PC-3 (cell line): ENCODE data around the gene CD82. TPM values are rescaled to one million over a fixed set of nuclear protein-coding genes. Genes with fewer than 3 reads are reported as not detected.

Experiments
- ATAC-seq: fragments of 200-7000 bp; cut with Tn5 transposase; 2 replicates; pipeline ENCODE4 v1.9.1; 2020; ENCODE audit warnings: mild to moderate bottlenecking, moderate library complexity
- BruUV-seq: library from RNA; stranded (reverse); fragments of 400-500 nt; replicated peaks from 2 replicates; lab custom pipeline; 2021; lab: Mats Ljungman, UMichigan
- CTCF ChIA-PET: fragments of 300-600 bp; sonication (Branson Sonifier 250); formaldehyde crosslinking; loops from one replicate; lab custom pipeline; 2022; ENCODE audit warnings: antibody characterized with exemption; lab: Charles Lee
- POLR2A ChIA-PET: fragments of 300-600 bp; sonication (Branson Sonifier 250); formaldehyde crosslinking; loops from one replicate; lab custom pipeline; 2022; ENCODE audit warnings: antibody characterized with exemption; ENCODE audit not compliant: unreplicated experiment; lab: Charles Lee
- DNase-seq: peaks from one replicate; pipeline ENCODE4 v3.0.0-alpha.2; 2015
- H2AFZ ChIP-seq: fragments of 300-600 bp; sonication (generic); 2 replicates; pipeline ENCODE4 v1.6.0; 2016; ENCODE audit warnings: antibody characterized with exemption, low read length
- H3F3A ChIP-seq: fragments of 300-600 bp; sonication (generic); one replicate; pipeline ENCODE4 v1.6.0; 2017; ENCODE audit warnings: antibody characterized with exemption, low read length, control low read depth, mild to moderate bottlenecking; ENCODE audit not compliant: unreplicated experiment
- H3K27ac ChIP-seq: fragments of 300-600 bp; sonication (generic); 2 replicates; pipeline ENCODE4 v1.5.1; 2016; ENCODE audit warnings: mild to moderate bottlenecking, low read length
- H3K27me3 ChIP-seq: fragments of 300-600 bp; sonication (generic); 2 replicates; pipeline ENCODE4 v1.6.1; 2016; ENCODE audit warnings: low read length, mixed read lengths
- H3K36me3 ChIP-seq: fragments of 300-600 bp; sonication (generic); 2 replicates; pipeline ENCODE4 v1.6.1; 2016; ENCODE audit warnings: low read depth, mixed run types, low read length, mixed read lengths
- H3K4me1 ChIP-seq: fragments of 300-600 bp; sonication (generic); 2 replicates; pipeline ENCODE4 v1.5.1; 2016; ENCODE audit warnings: low read length; ENCODE audit not compliant: insufficient read depth
- H3K4me2 ChIP-seq: fragments of 300-600 bp; sonication (generic); 2 replicates; pipeline ENCODE4 v1.6.0; 2016; ENCODE audit warnings: low read length
- H3K4me3 ChIP-seq: fragments of 300-600 bp; sonication (generic); 2 replicates; pipeline ENCODE4 v1.5.1; 2016; ENCODE audit warnings: mild to moderate bottlenecking, low read length, mixed read lengths
- H3K79me2 ChIP-seq: fragments of 300-600 bp; sonication (generic); 2 replicates; pipeline ENCODE4 v1.6.1; 2017; ENCODE audit warnings: low read length, mixed read lengths
- H3K9ac ChIP-seq: fragments of 300-600 bp; sonication (generic); 2 replicates; pipeline ENCODE4 v1.6.0; 2016; ENCODE audit warnings: mild to moderate bottlenecking, low read length
- H3K9me2 ChIP-seq: fragments of 300-600 bp; sonication (generic); replicated peaks from 2 replicates; pipeline ENCODE4 v1.6.1; 2016; ENCODE audit warnings: mixed run types, low read length, mixed read lengths
- H3K9me3 ChIP-seq: fragments of 300-600 bp; sonication (generic); 2 replicates; pipeline ENCODE4 v1.6.1; 2016; ENCODE audit warnings: low read length, mixed read lengths
- H4K20me1 ChIP-seq: fragments of 300-600 bp; sonication (generic); 2 replicates; pipeline ENCODE4 v1.6.1; 2016; ENCODE audit warnings: low read length, mixed read lengths
- CTCF ChIP-seq: fragments of 300-600 bp; sonication (generic); conservative IDR thresholded peaks from 2 replicates; pipeline ENCODE4 v1.5.1; 2017; ENCODE audit warnings: antibody characterized with exemption, low read depth, mild to moderate bottlenecking, low read length
- EZH2 ChIP-seq: fragments of 300-600 bp; sonication (generic); IDR thresholded peaks from one replicate; pipeline ENCODE4 v1.6.1; 2017; ENCODE audit warnings: antibody characterized with exemption, mild to moderate bottlenecking, low read length; ENCODE audit not compliant: unreplicated experiment
- EZH2phosphoT487 ChIP-seq: fragments of 300-600 bp; sonication (generic); IDR thresholded peaks from 2 replicates; pipeline ENCODE4 v1.6.1; 2018; ENCODE audit warnings: mild to moderate bottlenecking, antibody characterized with exemption, low read length, borderline replicate concordance
- intact Hi-C: fragments of 100-400 bp; cut with micrococcal nuclease; formaldehyde crosslinking; loops from 2 replicates; pipeline ENCODE4 v1.9.0; 2023
- total RNA-seq: library from RNA; depleted of rRNA; stranded (reverse); fragments of >200 nt; gene quantifications from 2 replicates; pipeline ENCODE4 v1.2.3, GENCODE V29; 2014

Gene CD82
- total RNA-seq, 1 experiment from 2014 or later: 5.0 TPM

- Histone ChIP-seq H3K4me1 (no peaks in the 10 kb centered on the region), H3K27ac (no peak overlapping the region), H3K9ac (no peak overlapping the region), H3K9me2 (no peaks in the 10 kb centered on the region), H3K9me3 (no peaks in the 10 kb centered on the region), H3K79me2 (no peaks in the 10 kb centered on the region), H4K20me1 (no peaks in the 10 kb centered on the region), H3K4me3 (no peak overlapping the region), H3K36me3 (no peaks in the 10 kb centered on the region), H3F3A (no peaks in the 10 kb centered on the region), H2AFZ (no peak overlapping the region), H3K4me2 (no peak overlapping the region), H3K27me3 (no peaks in the 10 kb centered on the region)
- ATAC-seq (no peak), DNase-seq (no peak)
- BruUV-seq: no TSS peak
- CTCF ChIA-PET: no interaction called here
- POLR2A ChIA-PET: no interaction called here
- TF ChIP-seq CTCF (no peak), EZH2phosphoT487 (no peak), EZH2 (no peak)
- intact Hi-C loops: no loop called here
These were observed 20.0 kb downstream of the CD82 start for GRCh38 chr11:44585421-44585820.

- CTCF ChIA-PET: interaction anchor here (0.5 kb wide), 1 partner anchor 12 kb away, joined by 3 read pairs; no protein-coding TSS in a partner anchor
These were observed 23.8 kb downstream of the CD82 start for GRCh38 chr11:44589301-44589700.

GRCh38 chr11:44590769-44591168 lies 25.3 kb downstream of the CD82 start:
- H3K9me2 ChIP-seq: no peaks in the 10 kb centered on the region
- TF ChIP-seq EZH2phosphoT487 (no peak), EZH2 (no peak), CTCF (no peak)
- H3K4me1 ChIP-seq: no peaks in the 10 kb centered on the region
- H3F3A ChIP-seq: no peaks in the 10 kb centered on the region
- no peak overlapping the region for H3K27ac ChIP-seq
- no peaks in the 10 kb centered on the region for H3K36me3 ChIP-seq
- no peak overlapping the region for H3K9ac ChIP-seq
- no peak overlapping the region for H3K4me2 ChIP-seq
- no peak for ATAC-seq
- H3K27me3 ChIP-seq: no peaks in the 10 kb centered on the region
- ChIA-PET POLR2A (no interaction called here), CTCF (no interaction called here)
- no peaks in the 10 kb centered on the region for H3K9me3 ChIP-seq
- H4K20me1 ChIP-seq: no peaks in the 10 kb centered on the region
- DNase-seq: no peak
- no peaks in the 10 kb centered on the region for H3K79me2 ChIP-seq
- no peak overlapping the region for H3K4me3 ChIP-seq
- no peak overlapping the region for H2AFZ ChIP-seq
- intact Hi-C loops: no loop called here
- no TSS peak for BruUV-seq

More at GRCh38 chr11:44589301-44589700, 23.8 kb downstream of the CD82 start:
- ATAC-seq: no peak
- DNase-seq: no peak
- POLR2A ChIA-PET: no interaction called here
- H4K20me1 ChIP-seq: no peaks in the 10 kb centered on the region
- intact Hi-C loops: no loop called here
- no peak overlapping the region for H3K9ac ChIP-seq
- no peaks in the 10 kb centered on the region for H3K9me3 ChIP-seq
- no peaks in the 10 kb centered on the region for H3F3A ChIP-seq
- no peaks in the 10 kb centered on the region for H3K36me3 ChIP-seq
- no peaks in the 10 kb centered on the region for H3K79me2 ChIP-seq
- no peak overlapping the region for H3K4me3 ChIP-seq
- H3K27ac ChIP-seq: no peak overlapping the region
- BruUV-seq: no TSS peak
- no peaks in the 10 kb centered on the region for H3K9me2 ChIP-seq
- H3K4me1 ChIP-seq: no peaks in the 10 kb centered on the region
- no peak overlapping the region for H3K4me2 ChIP-seq
- no peak overlapping the region for H2AFZ ChIP-seq
- H3K27me3 ChIP-seq: no peaks in the 10 kb centered on the region
- no peak for TF ChIP-seq EZH2phosphoT487
- no peak for TF ChIP-seq EZH2
